Fibroblast of lung (primary cell): ENCODE data around the gene R3HCC1L. TPM values are rescaled to one million over a fixed set of nuclear protein-coding genes. Genes with fewer than 3 reads are reported as not detected.
"Not testable (repeated sequence)": the region's sequence is repeated elsewhere in the genome, so short reads cannot be mapped to it uniquely, and the experiment has no call there.

Experiments
- DNase-seq, 2 donors: peaks; one replicate each; pipeline versions ENCODE4 v3.0.0 to v3.0.0-alpha.2; 2010; ENCODE audit warnings: low read depth in 2 of 2
- H2AFZ ChIP-seq: 2 replicates; pipeline ENCODE4 v1.5.1; 2012; ENCODE audit warnings: low read length, control low read depth, inconsistent platforms
- H3K27ac ChIP-seq: 2 replicates; pipeline ENCODE4 v1.5.1; 2011; ENCODE audit warnings: low read length, control low read depth; ENCODE audit not compliant: insufficient read depth
- H3K27me3 ChIP-seq: 2 replicates; pipeline ENCODE4 v1.5.1; 2011; ENCODE audit warnings: mild to moderate bottlenecking, low read length; ENCODE audit not compliant: control insufficient read depth, insufficient read depth
- H3K36me3 ChIP-seq: 2 replicates; pipeline ENCODE4 v1.5.1; 2011; ENCODE audit warnings: low read length; ENCODE audit not compliant: control insufficient read depth, insufficient read depth
- H3K4me1 ChIP-seq: 2 replicates; pipeline ENCODE4 v1.5.1; 2011; ENCODE audit warnings: low read length; ENCODE audit not compliant: control insufficient read depth, insufficient read depth; ENCODE audit errors: extremely low read depth
- H3K4me2 ChIP-seq: 2 replicates; pipeline ENCODE4 v1.5.1; 2011; ENCODE audit warnings: low read length, control low read depth; ENCODE audit not compliant: insufficient read depth; ENCODE audit errors: extremely low read depth
- H3K4me3 ChIP-seq, 4 experiments: fragments of 200-600 bp in 1 of 4; sonication (generic) in 1 of 4; replicated peaks in 1 of 4; 2 replicates each; pipeline ENCODE4 v1.5.1; 2011 to 2016; ENCODE audit warnings: low read length in 4 of 4, low read depth in 3 of 4, mild to moderate bottlenecking in 3 of 4, control low read depth in 2 of 4, inconsistent platforms in 1 of 4, mixed read lengths in 1 of 4; ENCODE audit not compliant: insufficient read depth in 1 of 4; ENCODE audit errors: control extremely low read depth in 1 of 4
- H3K79me2 ChIP-seq: 2 replicates; pipeline ENCODE4 v1.5.1; 2012; ENCODE audit warnings: mild to moderate bottlenecking, low read length, inconsistent platforms; ENCODE audit not compliant: control insufficient read depth, insufficient read depth
- H3K9ac ChIP-seq: 2 replicates; pipeline ENCODE4 v1.5.1; 2011; ENCODE audit warnings: mild to moderate bottlenecking, low read length, control low read depth; ENCODE audit not compliant: insufficient read depth
- H3K9me3 ChIP-seq: 2 replicates; pipeline ENCODE4 v1.5.1; 2012; ENCODE audit warnings: low read depth, low read length; ENCODE audit not compliant: control insufficient read depth, insufficient read depth
- H4K20me1 ChIP-seq: 2 replicates; pipeline ENCODE4 v1.5.1; 2011; ENCODE audit warnings: low read length; ENCODE audit not compliant: control insufficient read depth, insufficient read depth; ENCODE audit errors: extremely low read depth
- CTCF ChIP-seq, 2 donors: IDR thresholded peaks in 1 of 2; conservative IDR thresholded peaks in 1 of 2; 1 replicate in 1 of 2; 2 replicates in 1 of 2; pipeline ENCODE4 v1.5.1; 2011 to 2012; ENCODE audit warnings: low read length in 2 of 2, control low read depth in 1 of 2, inconsistent platforms in 1 of 2, low read depth in 1 of 2, mild to moderate bottlenecking in 1 of 2
- EZH2 ChIP-seq: IDR thresholded peaks from 2 replicates; pipeline ENCODE4 v1.5.1; 2012; ENCODE audit warnings: low read length, control low read depth, mild to moderate bottlenecking; ENCODE audit errors: missing control alignments
- polyA plus RNA-seq, 2 donors: library from polyadenylated mRNA; depleted of rRNA in 1 of 2; stranded (reverse) in 1 of 2; unstranded in 1 of 2; fragments of >200 nt; gene quantifications; 2 replicates each; pipeline ENCODE4 v1.2.1, GENCODE V29; 2011 to 2012; ENCODE audit warnings: missing spikeins in 1 of 2
- total RNA-seq: library from RNA; depleted of rRNA; stranded (reverse); fragments of >200 nt; gene quantifications from 2 replicates; pipeline ENCODE4 v1.2.1, GENCODE V29; 2014

Gene R3HCC1L
- total and polyA plus RNA-seq, 2 donors (not counting 1 experiment from before 2014, with no cell fraction given) = 11.1 to 19.5 TPM

DNA sequence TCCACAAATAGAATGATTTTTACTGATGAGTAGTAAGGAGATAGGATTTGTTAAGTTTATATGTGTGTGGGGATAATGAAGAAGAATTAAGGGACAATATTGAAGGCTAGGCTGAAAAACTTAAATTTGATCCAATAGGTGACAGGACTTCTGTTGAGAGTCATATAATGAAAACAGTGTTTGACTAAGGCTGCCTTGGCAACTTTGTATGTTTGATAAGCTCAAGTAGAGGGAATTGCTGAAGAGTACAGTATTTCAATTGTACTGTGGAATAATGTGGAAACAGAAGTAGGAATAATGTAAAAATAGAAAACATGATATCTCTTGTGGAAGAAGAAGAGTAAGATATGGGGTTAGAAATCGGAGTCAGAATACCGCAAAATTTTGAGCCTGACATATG is 10.5 kb downstream of the R3HCC1L start:
- H2AFZ ChIP-seq = no peak overlapping the region
- no peak for DNase-seq
- H3K27me3 ChIP-seq = no peaks in the 10 kb centered on the region
- no peaks in the 10 kb centered on the region for H3K36me3 ChIP-seq
- H3K4me2 ChIP-seq = no peak overlapping the region
- H3K79me2 ChIP-seq = peaks cover 37% of the 10 kb centered on the region
- no peak overlapping the region for H3K27ac ChIP-seq
- no peaks in the 10 kb centered on the region for H3K4me1 ChIP-seq
- TF ChIP-seq EZH2 = no peak
- no peaks in the 10 kb centered on the region for H3K9me3 ChIP-seq
- no peak overlapping the region for H3K4me3 ChIP-seq
- H4K20me1 ChIP-seq = no peaks in the 10 kb centered on the region
- no peak overlapping the region for H3K9ac ChIP-seq

DNA sequence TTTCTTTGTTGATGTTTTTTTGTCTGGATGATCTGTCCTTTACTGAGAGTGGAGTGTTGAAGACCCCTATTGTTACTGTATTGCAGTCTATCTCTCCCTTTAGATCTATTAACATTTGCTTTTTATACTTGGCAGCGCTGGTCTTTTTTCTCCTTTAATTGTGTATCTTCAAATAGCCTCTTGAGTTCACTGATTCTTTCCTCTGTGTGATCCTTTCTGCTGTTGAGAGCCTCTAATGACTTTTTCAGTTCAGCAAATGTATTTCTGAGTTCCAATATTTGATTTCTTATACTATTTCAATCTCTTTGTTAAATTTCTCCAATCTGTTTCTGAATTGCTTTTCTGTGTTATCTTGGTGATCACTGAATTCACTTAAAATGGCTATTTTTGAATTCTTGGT is 15.4 kb downstream of the R3HCC1L start:
- DNase-seq = no peak
- H4K20me1 ChIP-seq = no peaks in the 10 kb centered on the region
- TF ChIP-seq CTCF (conservative IDR thresholded peaks at IDR 0.05 in 1 of 2, IDR thresholded peaks at IDR 0.05 in 1 of 2; ENCODE audit: low read depth in 1 of 2, low read length in 2 of 2) (no peak), EZH2 (no peak)
- no peaks in the 10 kb centered on the region for H3K9me3 ChIP-seq
- no peak overlapping the region for H3K4me3 ChIP-seq
- no peaks in the 10 kb centered on the region for H3K4me1 ChIP-seq
- no peaks in the 10 kb centered on the region for H3K27me3 ChIP-seq
- H3K27ac ChIP-seq = no peak overlapping the region
- peaks cover 27% of the 10 kb centered on the region for H3K79me2 ChIP-seq
- no peak overlapping the region for H3K4me2 ChIP-seq
- no peaks in the 10 kb centered on the region for H3K36me3 ChIP-seq
- no peak overlapping the region for H3K9ac ChIP-seq
- H2AFZ ChIP-seq = no peak overlapping the region

DNA sequence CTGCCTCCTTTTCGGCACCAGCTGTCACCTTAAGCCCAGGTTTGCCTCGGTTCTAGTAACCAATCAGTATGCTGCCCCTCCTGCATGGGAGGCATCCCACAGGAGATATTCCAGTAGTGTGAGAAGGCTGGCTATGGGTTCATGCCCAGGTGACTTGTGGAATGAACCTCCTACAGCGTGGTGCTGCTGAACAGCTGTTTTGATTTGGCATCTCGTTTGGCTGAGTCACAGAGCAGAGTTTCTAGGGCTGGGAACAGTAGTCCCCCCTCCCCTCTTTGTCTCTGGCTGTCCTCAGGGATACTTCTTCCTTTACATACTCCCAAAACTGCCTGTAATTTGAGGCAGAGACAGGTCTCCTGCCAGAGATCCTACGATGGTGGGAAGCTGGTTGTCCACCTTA is 16.1 kb downstream of the R3HCC1L start:
- TF ChIP-seq EZH2 (no peak), CTCF (conservative IDR thresholded peaks at IDR 0.05 in 1 of 2, IDR thresholded peaks at IDR 0.05 in 1 of 2; ENCODE audit: low read depth in 1 of 2, low read length in 2 of 2) (no peak)
- Histone ChIP-seq H4K20me1 (no peaks in the 10 kb centered on the region), H3K4me2 (no peak overlapping the region), H3K27me3 (no peaks in the 10 kb centered on the region), H3K79me2 (peaks cover 26% of the 10 kb centered on the region), H3K27ac (no peak overlapping the region), H3K4me1 (no peaks in the 10 kb centered on the region), H3K36me3 (no peaks in the 10 kb centered on the region), H3K9me3 (no peaks in the 10 kb centered on the region), H2AFZ (no peak overlapping the region), H3K4me3 (no peak overlapping the region), H3K9ac (no peak overlapping the region)
- DNase-seq = peak; percentile 18 to 69

GRCh38 chr10:98152778-98153177 is 18.3 kb downstream of the R3HCC1L start:
- not testable (repeated sequence) for H3K9me3 ChIP-seq

GRCh38 chr10:98153213-98153958 is 18.9 kb downstream of the R3HCC1L start:
- H3K27ac ChIP-seq, H3K27me3 ChIP-seq, H2AFZ ChIP-seq, H4K20me1 ChIP-seq, H3K9ac ChIP-seq, H3K36me3 ChIP-seq, H3K4me1 ChIP-seq, H3K9me3 ChIP-seq, H3K4me3 ChIP-seq: not testable (repeated sequence)
- DNase-seq = peak in 1 of 2 donors; percentile 68
- peaks cover 23% of the 10 kb centered on the region for H3K79me2 ChIP-seq
- peak overlapping the region; percentile 2 for H3K4me2 ChIP-seq

More at GRCh38 chr10:98152778-98153177, 18.3 kb downstream of the R3HCC1L start:
- not testable (repeated sequence) for H4K20me1 ChIP-seq, H3K4me1 ChIP-seq, H3K4me3 ChIP-seq, H3K36me3 ChIP-seq, H3K27ac ChIP-seq, H3K9ac ChIP-seq, H3K4me2 ChIP-seq, H3K27me3 ChIP-seq, DNase-seq, H2AFZ ChIP-seq
- peaks cover 24% of the 10 kb centered on the region for H3K79me2 ChIP-seq
